DMS 273 (cell line): ENCODE measurements around the gene C10orf62.
"Not testable (repeated sequence)": the region's sequence is repeated elsewhere in the genome, so short reads cannot be mapped to it uniquely, and the experiment has no call there.

ENCODE experiments used
- DNase-seq: peaks from one replicate; lab custom pipeline; 2025; ENCODE audit not compliant: unreplicated experiment; lab: John Stamatoyannopoulos, UW

The C10orf62 gene

GRCh38 chr10:97589479-97589878 lies at the start of gene C10orf62:
TSS of gene C10orf62 (plus strand) at chr10:97589721. CDS start at chr10:97589898, 177 bp downstream.
- no peak for DNase-seq

GRCh38 chr10:97540669-97541500 lies 48.6 kb upstream of the C10orf62 start:
- DNase-seq, result peak; percentile 56

GRCh38 chr10:97542169-97543024 lies 47.1 kb upstream of the C10orf62 start:
- DNase-seq, result peak; percentile 86

- peak; percentile 81 for DNase-seq
Observed at GRCh38 chr10:97543025-97543546, 46.4 kb upstream of the C10orf62 start.

GRCh38 chr10:97546456-97547270 lies 42.9 kb upstream of the C10orf62 start:
- DNase-seq, result no peak

GRCh38 chr10:97547271-97547600 lies 42.3 kb upstream of the C10orf62 start:
- no peak for DNase-seq

- peak; percentile 61 for DNase-seq
Observed at GRCh38 chr10:97547962-97548361, 41.6 kb upstream of the C10orf62 start.

GRCh38 chr10:97548828-97549455 lies 40.6 kb upstream of the C10orf62 start:
- DNase-seq, result peak; percentile 42

GRCh38 chr10:97549587-97550322 lies 39.8 kb upstream of the C10orf62 start:
- DNase-seq, result peak; percentile 82

- DNase-seq, result peak; percentile 30
Observed at GRCh38 chr10:97550336-97551149, 39.0 kb upstream of the C10orf62 start.

- no peak for DNase-seq
Observed at GRCh38 chr10:97551271-97551670, 38.2 kb upstream of the C10orf62 start.

GRCh38 chr10:97553575-97554031 lies 35.9 kb upstream of the C10orf62 start:
- peak; percentile 79 for DNase-seq

- not testable (repeated sequence) for DNase-seq
Observed at GRCh38 chr10:97554336-97554735, 35.2 kb upstream of the C10orf62 start.

GRCh38 chr10:97555541-97555940 lies 34.0 kb upstream of the C10orf62 start:
- DNase-seq, result not testable (repeated sequence)

GRCh38 chr10:97560731-97561381 lies 28.7 kb upstream of the C10orf62 start:
- DNase-seq, result not testable (repeated sequence)

GRCh38 chr10:97561386-97562077 lies 28.0 kb upstream of the C10orf62 start:
- DNase-seq, result not testable (repeated sequence)

GRCh38 chr10:97562329-97562728 lies 27.2 kb upstream of the C10orf62 start:
- DNase-seq, result not testable (repeated sequence)

GRCh38 chr10:97563337-97563736 lies 26.2 kb upstream of the C10orf62 start:
- no peak for DNase-seq
